ENCODE results near the gene MFSD12.
"Not testable (repeated sequence)": the region's sequence is repeated elsewhere in the genome, so short reads cannot be mapped to it uniquely, and the experiment has no call there.

MFSD12 gene

DNA sequence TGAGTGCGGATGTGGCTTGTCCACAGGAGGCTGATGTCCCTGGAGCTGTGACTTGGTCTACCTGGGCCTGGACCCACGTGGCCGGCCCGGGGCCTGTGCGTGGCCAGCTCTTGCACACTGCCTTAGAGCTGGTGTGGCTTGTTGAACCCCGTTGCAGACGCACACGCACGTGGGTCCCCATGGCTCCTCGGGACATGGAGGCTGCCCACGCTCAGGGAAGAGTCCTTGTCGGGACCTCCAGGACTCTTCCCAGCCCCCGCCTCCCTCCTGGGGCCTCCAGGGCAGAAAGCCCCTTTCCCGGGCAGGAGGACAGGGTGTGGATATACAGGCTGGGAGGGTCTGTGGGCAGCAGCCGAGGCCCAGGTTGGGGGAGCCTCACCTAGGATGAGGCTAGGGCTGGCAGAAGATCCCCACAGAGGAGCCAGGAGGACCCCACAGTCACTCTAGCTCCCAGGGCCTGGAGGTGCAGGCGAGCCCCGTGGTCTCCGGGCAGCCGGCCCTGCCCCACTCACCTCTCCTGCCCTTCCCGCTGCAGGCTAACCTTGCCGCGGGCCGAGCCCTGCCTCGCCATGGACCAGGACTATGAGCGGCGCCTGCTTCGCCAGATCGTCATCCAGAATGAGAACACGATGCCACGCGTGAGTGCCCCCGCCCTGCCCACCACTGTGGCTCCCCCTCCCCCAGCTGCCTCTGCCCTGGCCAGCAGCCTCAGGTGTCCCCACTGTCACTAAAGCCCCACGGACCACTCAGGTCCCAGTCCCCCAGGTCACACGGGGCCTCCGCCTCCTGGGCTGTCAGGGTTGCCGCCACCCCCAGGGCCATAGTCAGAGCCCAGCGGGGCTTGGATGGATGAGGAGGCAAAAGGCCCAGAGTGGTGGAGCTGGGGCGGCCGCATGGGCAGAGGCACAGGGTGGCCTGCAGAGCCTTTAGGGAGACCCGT, 34.7 kb downstream of the MFSD12 start:
- no peak for DNase-seq

DNA sequence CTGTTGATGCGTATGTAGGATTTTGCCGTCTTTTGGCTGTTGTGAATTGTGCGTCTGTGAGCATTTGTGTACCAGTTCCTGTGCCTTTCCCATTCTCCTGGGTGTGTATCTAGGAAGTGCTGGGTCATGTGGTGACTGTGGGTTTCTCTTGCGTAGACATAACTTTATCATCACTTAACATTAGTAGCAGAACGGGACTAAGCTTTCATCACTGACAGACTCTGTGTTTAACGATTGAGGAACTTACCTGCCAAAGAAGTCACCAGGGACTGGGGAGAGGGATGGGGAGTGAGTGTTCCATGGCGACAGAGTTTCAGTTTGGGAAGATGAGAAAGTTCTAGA, 36.3 kb downstream of the MFSD12 start:
- no peak for DNase-seq

DNA sequence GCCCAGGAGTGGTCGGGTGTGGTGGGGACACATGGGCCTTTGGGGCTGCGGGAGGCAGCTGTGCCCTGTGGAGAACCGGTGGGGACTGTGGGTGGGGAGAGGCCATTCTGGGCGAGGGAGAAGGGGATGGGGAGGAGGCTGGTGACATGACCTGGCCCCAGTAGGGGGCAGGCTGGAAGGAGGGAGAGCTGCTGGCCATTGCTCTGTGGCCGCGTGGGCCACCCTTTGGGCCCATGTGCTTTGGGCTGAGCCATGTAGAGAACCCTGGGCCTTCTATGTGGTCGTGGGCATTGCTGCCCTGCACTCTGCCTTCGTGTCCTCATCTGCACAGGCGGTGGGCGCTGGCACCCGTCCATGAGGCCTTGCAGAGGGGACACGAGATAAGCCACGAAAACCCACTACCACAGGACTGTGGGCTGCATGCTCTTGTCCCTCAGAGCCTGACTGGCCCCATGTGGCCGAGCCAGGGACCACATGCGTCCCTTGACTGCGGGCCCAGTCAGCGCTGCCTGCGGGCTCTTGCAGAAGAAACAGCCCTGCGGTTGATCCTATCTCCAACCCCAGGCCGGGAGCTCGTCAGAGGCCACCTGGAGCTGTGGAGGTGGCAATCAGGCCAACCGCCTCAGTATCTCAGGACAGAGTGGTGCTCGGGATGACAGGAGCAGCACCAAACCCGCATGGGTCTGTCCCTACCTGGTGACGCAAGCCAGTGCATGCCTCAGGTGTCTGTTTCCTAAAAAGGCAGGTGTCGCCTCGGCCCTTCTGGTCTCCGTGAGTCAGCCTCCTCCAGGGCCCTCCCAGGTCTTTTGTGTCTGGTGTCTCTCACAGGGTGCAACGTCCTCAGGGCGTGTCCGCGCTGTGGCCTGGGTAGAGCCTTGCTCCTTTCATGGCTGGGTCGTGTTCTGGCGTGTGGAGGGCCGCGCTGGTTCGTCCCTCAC, 37.0 kb downstream of the MFSD12 start:
- no peak for DNase-seq

DNA sequence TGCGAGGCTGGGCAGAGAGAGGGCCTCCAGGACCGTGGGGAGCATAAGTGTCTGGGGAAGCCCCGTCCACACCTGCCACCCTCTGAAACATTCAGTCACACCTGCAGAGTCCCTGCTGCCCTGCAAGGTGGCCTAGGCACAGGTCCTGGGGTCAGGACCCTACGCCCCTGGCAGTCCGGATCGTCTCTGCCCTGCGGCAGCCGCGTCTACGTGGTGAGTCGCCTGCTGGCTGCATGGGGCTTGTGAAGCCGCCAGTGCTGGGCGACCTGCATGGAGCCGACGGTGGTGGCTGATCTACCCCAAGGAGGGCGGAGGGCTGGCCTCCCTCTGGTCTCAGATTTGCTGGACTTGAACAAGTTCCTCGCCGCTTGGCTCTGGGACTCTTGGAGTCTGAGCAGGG, 38.3 kb downstream of the MFSD12 start:
- no peak for DNase-seq

DNA sequence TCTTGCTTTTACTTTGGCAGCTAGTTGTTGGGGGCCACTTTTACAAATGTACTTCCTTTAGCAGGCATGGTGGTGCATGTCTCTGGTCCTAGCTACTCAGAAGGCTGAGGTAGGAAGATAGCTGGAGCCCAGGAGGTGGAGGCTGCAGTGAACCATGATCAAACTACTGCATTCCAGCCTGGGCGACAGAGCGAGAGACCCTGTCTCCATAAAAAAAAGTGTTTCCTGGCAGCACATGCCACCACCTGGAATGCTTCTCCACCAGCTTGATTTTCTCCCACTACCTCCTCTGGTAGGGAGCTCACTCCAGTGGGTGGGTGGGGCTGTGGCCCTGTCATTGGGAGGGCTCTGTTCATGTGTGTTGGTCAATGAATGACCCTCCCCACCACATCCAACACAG, 38.7 kb downstream of the MFSD12 start:
- DNase-seq, result no peak

DNA sequence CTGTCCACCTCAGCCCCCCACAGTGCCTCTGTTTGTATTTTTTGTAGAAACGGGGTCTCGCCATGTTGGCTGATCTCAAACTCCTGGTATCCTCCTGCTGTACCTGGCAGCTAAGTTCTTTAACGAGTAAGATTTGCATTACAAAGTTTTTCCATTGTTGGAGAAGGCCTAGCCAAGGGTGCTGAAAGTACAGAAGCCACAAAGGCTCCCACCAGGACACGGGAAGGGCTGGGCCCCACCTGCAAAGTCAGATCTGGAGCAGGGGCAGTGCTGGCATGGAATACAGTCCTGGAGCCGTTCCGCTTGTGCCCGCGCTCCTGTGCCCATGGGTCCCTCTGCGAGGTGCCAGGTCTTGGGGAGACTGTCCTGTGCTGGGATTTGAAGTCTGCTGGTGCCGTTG, 39.1 kb downstream of the MFSD12 start:
- DNase-seq, result no peak

DNA sequence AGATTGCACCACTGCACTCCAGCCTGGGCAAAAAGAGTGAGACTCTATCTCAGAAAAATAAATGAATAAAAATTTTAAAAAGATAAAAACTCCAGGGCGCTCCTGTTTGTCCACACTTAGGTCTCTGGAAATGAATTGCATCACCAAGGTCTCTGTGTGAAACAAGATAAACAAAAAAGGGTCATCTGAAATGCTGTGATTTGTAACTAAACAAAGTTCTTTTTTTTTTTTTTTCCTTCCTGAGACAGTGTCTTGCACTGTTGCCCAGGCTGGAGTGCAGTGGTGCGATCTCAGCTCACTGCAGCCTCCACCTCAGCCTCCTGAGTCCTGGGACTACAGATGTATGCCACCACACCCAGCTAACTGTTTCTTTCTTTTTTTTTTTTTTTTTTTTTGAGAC, 39.7 kb downstream of the MFSD12 start:
- DNase-seq, result no peak

DNA sequence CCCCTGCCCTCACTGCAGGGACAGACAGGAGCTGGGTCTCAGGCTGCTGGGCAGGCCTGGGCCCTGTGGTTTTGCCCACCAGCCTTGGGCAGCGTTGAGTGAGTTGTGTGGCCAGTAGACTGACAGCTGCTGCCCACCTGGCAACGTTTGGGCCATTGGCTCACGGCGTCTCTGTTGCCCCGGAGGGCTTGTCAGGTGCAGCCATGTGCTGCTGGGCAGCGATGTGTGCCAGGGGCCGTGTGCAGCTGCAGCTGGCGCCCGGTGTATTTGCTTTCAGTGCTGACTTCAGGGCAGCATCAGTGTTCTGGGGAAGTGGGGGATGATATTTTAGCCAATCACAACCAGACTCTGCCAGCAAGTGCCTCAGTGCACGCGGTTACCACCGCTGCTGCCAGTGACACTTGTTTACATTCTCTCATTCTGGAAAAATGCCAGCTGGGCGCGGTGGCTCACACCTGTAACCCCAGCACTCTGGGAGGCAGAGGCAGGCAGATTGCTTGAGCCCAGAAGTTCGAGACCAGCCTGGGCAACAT, 40.6 kb downstream of the MFSD12 start:
- DNase-seq, result peak in 1 of 14 donors; percentile 21

DNA sequence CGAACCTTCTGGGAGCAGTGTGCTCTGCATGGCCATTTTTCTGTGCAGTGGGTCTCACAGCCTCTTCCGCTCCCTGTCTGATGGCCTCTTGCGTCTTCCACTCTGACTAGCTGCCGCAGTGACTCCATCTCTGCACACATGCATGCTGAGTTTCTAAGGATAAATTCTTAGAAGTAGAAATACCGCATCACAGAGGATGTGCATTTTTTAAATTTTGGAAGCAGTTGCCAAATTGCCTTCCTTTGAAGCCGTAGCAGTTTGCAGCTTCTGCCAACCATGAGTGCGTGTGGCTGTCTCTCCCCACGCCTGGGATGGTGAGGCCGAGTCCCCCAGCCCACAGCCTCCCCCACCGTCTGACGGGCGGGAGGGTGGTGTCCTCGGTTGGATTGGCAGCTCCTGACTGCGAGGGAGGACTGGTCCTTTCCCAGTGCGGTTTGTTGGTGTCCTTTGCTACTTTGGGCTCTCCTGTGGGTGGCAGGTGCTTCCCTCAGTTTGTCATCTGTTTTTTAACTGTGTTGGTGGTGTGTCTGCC, 41.4 kb downstream of the MFSD12 start:
- DNase-seq, result no peak

DNA sequence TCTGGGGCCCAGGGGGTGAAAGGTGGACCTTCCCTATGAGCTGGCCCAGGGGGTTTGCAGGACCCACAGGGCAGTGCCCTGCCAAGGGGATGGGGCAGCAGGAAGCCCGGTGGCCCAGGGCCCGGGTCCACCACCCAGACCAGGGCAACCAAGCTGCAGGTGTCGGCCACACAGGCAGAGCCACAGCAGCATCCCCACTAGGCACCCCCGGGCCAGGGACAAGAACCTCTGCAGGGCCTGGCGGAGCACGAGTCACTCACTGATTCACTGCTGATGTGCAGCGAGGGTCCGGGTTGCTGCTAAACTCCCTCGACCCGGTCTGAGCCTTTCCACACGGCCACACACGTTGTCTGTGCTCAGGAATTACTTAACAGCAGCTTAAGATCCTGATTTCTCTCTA, 42.5 kb downstream of the MFSD12 start:
- no peak for DNase-seq

DNA sequence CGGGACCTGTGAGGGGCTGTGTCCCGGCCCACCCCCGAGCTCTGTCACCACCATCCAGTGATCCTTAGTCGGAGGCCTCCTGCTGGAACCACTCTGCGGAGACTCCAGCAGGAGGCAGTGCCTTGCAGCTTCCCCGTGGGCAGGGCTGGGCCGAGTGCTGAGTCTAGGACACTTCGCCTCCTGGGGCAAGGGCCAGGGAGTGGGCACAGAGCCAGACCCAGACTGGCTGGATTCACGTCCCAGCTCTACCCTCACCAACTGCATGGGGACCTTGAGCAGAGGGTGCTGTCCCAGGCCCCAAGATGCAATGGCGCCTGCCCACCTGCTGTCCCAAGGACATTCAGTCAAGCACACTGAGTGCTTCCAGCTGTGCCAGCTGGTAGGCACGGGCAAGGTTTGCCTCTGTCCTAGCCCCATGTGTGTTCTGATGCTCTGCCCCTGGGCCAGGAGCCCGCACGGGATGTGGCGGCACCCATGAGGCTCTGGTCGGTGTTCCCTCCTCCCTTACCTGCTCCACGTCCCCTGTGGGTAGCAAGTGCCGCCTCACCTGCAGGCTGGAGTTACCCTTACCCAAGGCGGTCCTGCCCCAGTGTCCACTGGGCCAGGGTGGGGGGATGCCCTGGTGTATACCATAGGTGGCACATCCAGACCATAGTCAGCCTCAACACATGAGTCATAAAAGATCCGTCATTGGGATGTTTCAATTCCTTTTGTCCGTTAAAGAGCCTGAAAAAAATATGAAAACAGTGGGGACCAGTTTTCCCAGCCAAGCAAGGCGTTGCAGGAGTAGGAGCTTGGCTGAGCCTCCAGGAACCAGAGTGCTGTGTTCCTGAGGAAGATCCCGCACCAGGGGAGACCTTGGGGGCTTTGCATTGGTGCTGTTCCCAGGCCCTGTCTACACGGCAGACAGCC, 43.9 kb downstream of the MFSD12 start:
- no peak for DNase-seq

DNA sequence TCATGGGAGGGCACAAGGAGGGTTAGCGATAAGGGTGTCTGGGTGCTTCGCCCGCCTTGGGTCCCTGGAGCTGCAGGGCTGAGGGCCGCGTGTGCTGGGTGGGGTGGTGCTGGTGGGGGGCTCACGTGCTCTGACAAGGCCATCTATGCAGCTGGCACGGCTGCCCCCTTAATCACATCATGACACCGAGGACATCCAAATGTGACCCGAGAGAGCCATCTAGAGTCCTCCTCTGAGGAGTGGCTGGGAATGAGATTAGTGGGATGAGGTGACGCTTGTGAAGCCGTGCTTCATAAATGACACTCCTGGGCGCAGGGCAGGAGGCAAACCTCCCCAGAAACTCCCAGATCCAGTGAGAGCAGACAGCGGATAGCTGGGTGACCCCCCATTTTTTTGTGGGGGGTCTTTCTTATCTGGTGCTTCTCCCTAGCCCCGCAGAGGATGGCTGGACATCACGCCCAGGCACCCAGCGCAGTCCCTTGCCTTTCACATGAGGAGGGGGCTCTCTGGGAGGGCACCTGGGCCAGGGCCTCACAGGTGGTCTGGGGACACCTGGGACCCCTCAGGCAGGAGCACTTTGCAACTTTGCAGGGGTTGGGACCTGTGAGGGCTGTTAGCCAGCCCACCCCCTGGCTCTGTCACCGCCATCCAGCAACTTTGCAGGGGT, 44.7 kb downstream of the MFSD12 start:
- no peak for DNase-seq

DNA sequence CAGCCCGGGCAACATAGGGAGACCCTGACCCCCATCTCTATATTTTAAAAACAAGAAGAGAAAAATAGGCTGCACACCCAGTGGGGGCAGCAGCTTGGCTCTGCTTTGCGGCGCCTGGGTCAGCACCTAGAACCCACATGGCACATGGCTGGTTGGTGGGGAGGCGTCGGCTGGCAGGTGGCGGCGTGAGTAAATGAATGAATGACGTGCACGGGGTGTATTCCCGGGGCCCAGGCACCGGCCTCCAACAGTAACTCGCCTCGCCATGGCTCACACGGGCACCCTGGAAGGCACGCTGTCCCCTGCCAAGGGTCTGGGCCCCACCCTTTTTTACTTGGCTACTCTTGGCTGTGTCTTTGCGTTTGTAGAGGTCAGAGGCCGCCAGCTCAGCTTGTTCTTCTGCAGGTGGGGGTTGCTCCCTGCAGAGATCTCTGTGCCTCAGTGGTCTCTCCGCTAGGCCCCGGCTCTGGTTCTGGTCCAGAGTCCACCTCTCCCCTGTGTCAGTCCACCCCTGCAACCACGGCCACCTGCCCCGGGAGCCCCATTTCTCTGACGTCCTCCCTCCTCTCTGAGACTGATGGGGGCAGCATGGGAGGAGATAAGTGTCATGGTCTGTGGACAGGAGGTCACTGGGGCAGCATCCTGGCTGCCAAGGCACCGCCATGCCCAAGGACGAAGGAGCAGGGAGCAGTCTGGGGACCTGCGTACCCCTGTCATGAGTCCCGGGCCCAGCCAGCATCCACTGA, 45.7 kb downstream of the MFSD12 start:
- no peak for DNase-seq

DNA sequence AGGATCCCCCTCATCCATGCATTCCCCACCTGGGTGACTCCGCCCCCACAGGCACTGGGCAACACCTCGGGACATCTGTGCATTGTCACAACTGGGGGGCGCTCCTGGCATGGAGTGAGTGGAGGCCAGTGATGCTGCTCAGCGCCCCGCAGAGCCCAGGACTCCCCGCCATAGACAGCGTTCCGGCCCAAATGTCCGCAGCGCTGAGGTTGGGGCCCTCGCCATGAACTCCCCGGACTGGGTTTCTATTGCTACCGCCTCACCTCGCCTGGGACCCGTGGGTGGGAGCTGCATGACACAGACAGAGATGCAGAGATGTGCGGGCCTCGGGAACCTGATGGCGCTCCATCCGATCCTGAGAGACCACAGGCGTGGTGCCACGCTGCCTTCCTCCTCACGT, 46.7 kb downstream of the MFSD12 start:
- peak in 1 of 14 donors; percentile 24 for DNase-seq

DNA sequence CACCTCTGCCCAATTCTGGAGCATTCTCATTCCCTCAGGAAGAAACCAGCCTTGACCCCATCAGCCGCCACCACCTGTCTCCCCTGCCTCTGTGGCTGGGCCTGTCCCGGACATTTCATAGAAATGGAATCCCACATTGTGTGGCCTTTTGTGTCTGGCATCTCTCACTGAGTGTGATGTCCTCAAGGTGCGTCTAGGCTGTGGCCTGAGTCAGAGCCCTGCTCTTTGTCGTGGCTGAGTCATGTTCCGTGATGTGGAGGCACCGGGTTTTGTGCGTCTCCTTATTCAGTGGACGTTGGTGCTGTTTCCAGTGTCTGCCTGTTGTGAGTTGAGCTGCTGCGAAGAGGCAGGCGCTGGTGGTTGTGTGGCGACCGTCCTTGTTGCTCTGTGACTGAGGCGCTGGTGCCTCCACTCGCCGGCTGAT, 47.8 kb downstream of the MFSD12 start:
- no peak for DNase-seq

DNA sequence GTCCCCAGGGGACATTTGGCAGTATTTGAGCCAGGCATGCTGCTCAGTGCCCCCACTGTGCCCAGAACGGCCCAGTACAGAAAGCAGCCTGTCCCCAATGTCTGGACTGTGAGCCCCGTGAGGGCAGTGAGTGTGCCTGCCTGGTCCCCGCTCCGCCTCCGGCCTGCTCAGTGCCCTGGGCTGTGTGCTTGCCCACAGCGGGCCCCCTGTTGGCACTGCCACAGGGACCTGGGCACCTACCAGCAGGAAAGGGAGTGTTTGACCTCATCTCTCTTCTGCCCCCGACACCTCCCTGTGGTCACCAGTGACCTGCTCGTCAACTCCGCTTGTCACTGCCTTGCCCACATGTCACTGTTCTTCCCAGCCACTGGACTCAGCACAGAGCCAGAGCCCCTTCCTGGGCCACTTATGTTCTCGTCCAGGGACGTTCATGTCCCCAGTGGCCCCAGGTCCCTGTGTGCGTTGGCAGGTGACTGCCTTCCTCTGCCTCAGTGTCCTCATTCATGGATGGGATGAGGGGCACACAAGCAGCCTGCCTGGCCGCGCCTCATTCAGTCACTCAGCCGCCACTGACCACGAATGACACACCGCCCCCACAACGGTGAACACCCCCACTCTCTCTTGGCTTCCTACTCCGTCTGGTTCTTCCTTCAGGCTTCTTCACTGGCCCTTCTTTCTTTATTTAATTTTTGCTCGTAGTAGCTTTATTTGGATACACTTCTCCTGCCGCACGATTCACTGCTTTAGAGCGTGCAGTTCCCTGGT, 48.4 kb downstream of the MFSD12 start:
- no peak for DNase-seq

DNA sequence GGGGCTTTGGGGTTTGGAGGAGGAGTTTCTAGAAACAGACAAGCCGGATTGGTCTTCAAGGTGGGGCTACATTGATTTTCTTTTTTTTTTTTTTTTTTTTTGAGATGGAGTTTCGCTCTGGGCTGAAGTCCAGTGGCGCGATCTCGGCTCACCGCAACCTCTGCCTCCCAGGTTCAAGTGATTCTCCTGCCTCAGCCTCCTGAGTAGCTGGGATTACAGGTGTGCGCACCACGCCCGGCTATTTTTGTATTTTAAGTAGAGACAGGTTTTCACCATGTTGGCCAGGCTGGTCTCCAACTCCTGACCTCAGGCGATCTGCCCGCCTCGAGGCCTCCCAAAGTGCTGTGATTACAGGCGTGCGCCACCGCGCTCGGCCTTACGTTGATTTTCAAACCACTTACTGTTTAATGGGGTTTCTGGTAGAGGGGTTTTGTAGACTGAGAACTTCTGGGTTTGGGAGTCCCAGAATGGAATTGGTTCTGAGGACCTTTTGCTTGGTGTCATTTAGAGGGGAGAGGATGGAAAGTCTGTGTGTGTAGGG, 49.2 kb downstream of the MFSD12 start:
- not testable (repeated sequence) for DNase-seq

DNA sequence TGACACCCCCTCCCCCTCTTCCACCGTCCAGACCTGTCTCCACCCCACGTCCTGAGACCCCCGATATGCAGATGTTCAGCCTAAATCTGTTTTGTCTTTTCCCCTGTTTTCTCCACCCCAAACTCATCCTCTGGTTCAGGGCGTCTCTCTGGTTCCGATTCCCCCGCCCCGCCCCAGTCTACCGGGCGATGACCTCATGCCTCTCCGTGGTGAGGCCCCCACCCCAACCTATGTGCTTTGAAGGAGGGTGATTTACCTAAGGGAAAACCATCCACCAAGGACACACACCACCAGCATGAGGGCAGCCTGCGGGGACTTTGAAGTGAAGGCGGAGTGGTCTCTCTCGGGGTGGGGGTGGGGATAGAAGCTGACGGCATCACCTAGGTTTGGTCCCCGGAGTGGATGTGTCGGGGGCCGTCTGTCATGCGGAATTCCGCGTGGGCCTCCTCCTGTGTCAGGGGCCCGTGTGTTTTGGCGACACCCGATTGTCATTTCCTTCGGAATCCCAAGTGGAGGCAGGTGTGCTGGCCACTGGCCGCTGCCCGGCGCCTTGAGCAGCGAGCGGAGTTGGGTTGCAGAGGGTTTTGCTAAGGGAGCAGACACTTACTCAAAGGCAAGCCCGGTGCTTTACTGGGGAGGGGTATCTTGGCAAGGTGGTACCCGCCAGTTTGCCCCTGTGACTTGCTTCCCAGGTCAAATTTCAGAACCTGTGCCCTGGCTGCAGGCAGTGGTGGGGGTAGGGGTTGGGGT, 49.8 kb downstream of the MFSD12 start:
- DNase-seq, result no peak
